ENCODE measurements around the gene CARD19. TPM values are rescaled to one million over a fixed set of nuclear protein-coding genes. Genes with fewer than 3 reads are reported as not detected.

The CARD19 gene
- total and polyA plus RNA-seq, 2 of the 8 experiments (the other 6 are each of a cell fraction or from before 2014, with no cell fraction given), result 21.2 to 112 TPM

DNA sequence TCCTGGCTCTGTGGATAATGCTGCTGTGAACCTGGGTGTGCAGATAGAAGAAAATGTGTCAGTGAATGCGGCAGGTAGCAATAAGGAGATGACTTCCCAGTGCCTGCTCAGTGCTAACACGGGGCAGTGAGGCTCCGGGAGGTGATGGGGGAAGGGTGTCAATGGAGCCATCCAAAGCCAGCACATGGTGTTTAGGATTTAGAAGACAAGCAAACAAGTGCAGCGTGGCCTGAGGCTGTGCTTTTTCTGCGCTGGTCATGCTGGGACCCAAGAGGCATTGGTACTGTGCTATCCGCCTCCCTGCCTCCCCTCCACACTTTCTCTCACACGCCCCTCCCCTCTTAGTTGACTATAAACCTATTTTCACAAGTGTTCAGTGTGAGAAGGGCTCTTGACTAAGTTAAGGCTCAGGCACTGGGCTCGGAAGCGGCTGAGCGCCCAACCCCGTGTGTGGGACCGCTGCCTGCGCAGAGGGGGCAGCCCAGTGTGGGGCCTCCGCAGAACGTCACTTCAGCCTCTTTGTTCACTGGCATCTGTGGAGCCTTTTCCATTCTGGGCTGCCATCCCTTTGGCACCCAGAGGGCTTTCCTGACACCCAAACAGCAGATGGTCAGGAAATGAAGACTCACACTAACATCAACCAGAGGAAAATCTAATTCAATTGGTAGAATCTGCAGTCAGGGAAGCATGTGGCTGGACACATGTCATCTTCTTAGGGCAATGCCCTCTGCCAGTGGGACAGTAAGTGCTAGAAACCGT is 59.9 kb downstream of the CARD19 start:
- no peak for DNase-seq (ENCODE audit: low read depth in 1 of 2, low spot score in 2 of 2)
- Histone ChIP-seq H4K20me1 (replicated peaks in 1 of 2; ENCODE audit: control insufficient read depth in 1 of 2, insufficient read depth in 2 of 2, low read length in 2 of 2) (no peaks in the 10 kb centered on the region), H3K9me3 (ENCODE audit: insufficient read depth in 2 of 2, low read depth in 1 of 2, low read length in 1 of 2) (no peaks in the 10 kb centered on the region), H4K8ac (ENCODE audit: extremely low read depth, insufficient read depth, low read length) (0 out of 2 replicates have a peak overlapping the region, but pooled peaks have one; percentile 78), H3K27me3 (replicated peaks in 1 of 4; ENCODE audit: control insufficient read depth in 3 of 4, extremely low read depth in 1 of 4, insufficient read depth in 3 of 4, low read length in 3 of 4) (no peaks in the 10 kb centered on the region), H4K5ac (ENCODE audit: insufficient read length, low read depth, low read length) (no peak overlapping the region), H2BK12ac (ENCODE audit: low read depth, low read length) (no peak overlapping the region), H3K36me3 (ENCODE audit: control insufficient read depth in 2 of 4, insufficient read depth in 4 of 4, low read length in 3 of 4) (no peaks in the 10 kb centered on the region), H3K79me1 (ENCODE audit: low read depth, low read length) (no peaks in the 10 kb centered on the region), H3K14ac (ENCODE audit: insufficient read length) (no peak overlapping the region), H4K91ac (replicated peaks; ENCODE audit: insufficient read length, low read length) (no peak overlapping the region), H3K23me2 (ENCODE audit: low read depth, low read length) (no peaks in the 10 kb centered on the region), H2BK120ac (replicated peaks; ENCODE audit: low read depth, low read length) (no peak overlapping the region), H3K4me2 (ENCODE audit: insufficient read depth in 1 of 2, low read depth in 2 of 2, low read length in 2 of 2) (no peak overlapping the region), H2BK20ac (ENCODE audit: low read length) (no peak overlapping the region), H3K4ac (replicated peaks; ENCODE audit: insufficient read length, low read depth, low read length) (no peak overlapping the region), H3K56ac (replicated peaks; ENCODE audit: insufficient read length, low read depth, low read length) (no peak overlapping the region), H2BK15ac (ENCODE audit: low read length) (no peak overlapping the region), H2AK5ac (ENCODE audit: low read depth, low read length) (no peak overlapping the region), H3K9ac (replicated peaks in 1 of 4; ENCODE audit: extremely low read depth in 1 of 4, low read depth in 3 of 4, low read length in 3 of 4) (no peak overlapping the region), H3K27ac (ENCODE audit: low read depth, low read length) (no peak overlapping the region), H3K23ac (ENCODE audit: insufficient read length) (no peak overlapping the region), H2AFZ (ENCODE audit: low read length) (no peak overlapping the region), H3K79me2 (ENCODE audit: control insufficient read depth in 1 of 2, insufficient read depth in 2 of 2, low read length in 2 of 2) (no peaks in the 10 kb centered on the region), H3K4me3 (ENCODE audit: extremely low read depth in 1 of 4, insufficient read depth in 2 of 4, low read depth in 3 of 4, low read length in 4 of 4) (no peak overlapping the region), H3K4me1 (replicated peaks in 1 of 4; ENCODE audit: control insufficient read depth in 3 of 4, insufficient read depth in 4 of 4, low read length in 3 of 4) (no peaks in the 10 kb centered on the region), H3K18ac (ENCODE audit: extremely low read depth, low read length) (no peak overlapping the region), H2BK5ac (ENCODE audit: low read depth, low read length) (no peak overlapping the region)
- POLR2A ChIA-PET (ENCODE audit: partially characterized antibody), result no interaction called here
- CTCF ChIA-PET (ENCODE audit: partially characterized antibody), result interaction anchor here (1.0 to 5.1 kb wide), 8 partner anchors 26 to 156 kb away, joined by 3 to 51 read pairs (median 4); no protein-coding TSS in a partner anchor
- 94% methylated on average over 16 of the region's 16 CpGs; no CpG with 5 or more reads in 1 of the 2 experiments for WGBS, 2 experiments (ENCODE audit: extremely low coverage in 1 of 2, insufficient coverage in 1 of 2, insufficient read length in 1 of 2, insufficient replicate concordance in 2 of 2, low coverage in 1 of 2, low lambda C conversion rate in 2 of 2, missing lambda C conversion rate in 1 of 2)
- no peak for FAIRE-seq
- no peak for TF ChIP-seq ASH2L (IDR thresholded peaks at IDR 0.05; ENCODE audit: low read length)
- TF ChIP-seq TBP (IDR thresholded peaks at IDR 0.05; ENCODE audit: low read depth, low read length), result no peak
- TF ChIP-seq SAP30 (IDR thresholded peaks at IDR 0.05; ENCODE audit: insufficient read depth, insufficient replicate concordance, low read length), result no peak
- no peak for TF ChIP-seq HDAC2 (IDR thresholded peaks at IDR 0.05; ENCODE audit: borderline replicate concordance in 1 of 2, low read depth in 2 of 2, low read length in 2 of 2)
- TF ChIP-seq, protein P1, sequence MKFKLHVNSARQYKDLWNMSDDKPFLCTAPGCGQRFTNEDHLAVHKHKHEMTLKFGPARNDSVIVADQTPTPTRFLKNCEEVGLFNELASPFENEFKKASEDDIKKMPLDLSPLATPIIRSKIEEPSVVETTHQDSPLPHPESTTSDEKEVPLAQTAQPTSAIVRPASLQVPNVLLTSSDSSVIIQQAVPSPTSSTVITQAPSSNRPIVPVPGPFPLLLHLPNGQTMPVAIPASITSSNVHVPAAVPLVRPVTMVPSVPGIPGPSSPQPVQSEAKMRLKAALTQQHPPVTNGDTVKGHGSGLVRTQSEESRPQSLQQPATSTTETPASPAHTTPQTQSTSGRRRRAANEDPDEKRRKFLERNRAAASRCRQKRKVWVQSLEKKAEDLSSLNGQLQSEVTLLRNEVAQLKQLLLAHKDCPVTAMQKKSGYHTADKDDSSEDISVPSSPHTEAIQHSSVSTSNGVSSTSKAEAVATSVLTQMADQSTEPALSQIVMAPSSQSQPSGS (IDR thresholded peaks at IDR 0.05; ENCODE audit: low read length), result no peak
- TF ChIP-seq POLR2AphosphoS5 (IDR thresholded peaks at IDR 0.05; ENCODE audit: low read depth, low read length), result no peak
- no peak for TF ChIP-seq POU5F1 (IDR thresholded peaks at IDR 0.05; ENCODE audit: low read depth, low read length)
- no peak for TF ChIP-seq FOSL1 (IDR thresholded peaks at IDR 0.05; ENCODE audit: insufficient read depth, low read depth, low read length)
- no peak for TF ChIP-seq RXRA (IDR thresholded peaks at IDR 0.05; ENCODE audit: insufficient read depth, low read depth, low read length)
- TF ChIP-seq JUN (IDR thresholded peaks at IDR 0.05; ENCODE audit: low read depth, low read length), result no peak
- no peak for TF ChIP-seq KDM1A (IDR thresholded peaks at IDR 0.05; ENCODE audit: borderline replicate concordance, low read length)

Data from H1 (cell line).